Middle frontal gyrus (tissue), 1 donor: Measurements from ENCODE around the gene KRTAP10-6.
"Not testable (repeated sequence)": the region's sequence is repeated elsewhere in the genome, so short reads cannot be mapped to it uniquely, and the experiment has no call there.

Source experiments
- DNase-seq: peaks from one replicate; pipeline ENCODE4 v3.0.0-alpha.2; 2015; ENCODE audit warnings: low spot score; ENCODE audit errors: extremely low spot score

KRTAP10-6 gene

DNA sequence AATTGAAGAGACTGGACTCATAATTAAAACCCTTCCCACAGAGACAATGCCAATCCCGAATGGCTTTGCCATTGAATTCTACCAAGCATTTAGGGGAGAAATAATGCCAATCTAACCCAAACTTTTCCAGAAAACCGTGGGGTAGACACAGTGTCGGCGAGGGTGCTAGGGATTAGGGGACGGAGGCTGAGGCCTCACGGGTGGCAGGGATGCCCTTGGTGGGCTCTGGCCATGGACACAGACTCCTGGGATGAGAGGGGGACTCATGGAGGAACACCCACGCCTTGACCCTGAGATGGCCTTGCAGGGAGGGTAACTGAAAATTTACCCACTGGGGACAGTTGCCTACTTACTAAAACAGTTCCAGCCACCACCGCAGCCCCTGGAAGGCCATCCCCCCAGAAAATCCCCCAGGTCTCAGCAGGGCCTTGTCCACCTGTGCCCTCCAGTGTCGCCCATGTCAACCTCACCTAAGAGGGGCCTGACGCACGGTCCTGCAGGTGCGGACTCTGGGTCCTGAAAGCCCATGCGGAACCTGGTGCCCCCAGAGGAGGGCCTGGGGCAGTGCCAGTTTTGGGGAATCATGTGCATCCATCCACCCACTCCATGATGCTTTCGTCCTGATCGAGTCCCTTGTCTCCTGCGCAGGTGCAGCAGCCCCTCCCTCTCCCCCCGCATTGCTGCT lies 13.8 kb downstream of the KRTAP10-6 start:
- DNase-seq = no peak

DNA sequence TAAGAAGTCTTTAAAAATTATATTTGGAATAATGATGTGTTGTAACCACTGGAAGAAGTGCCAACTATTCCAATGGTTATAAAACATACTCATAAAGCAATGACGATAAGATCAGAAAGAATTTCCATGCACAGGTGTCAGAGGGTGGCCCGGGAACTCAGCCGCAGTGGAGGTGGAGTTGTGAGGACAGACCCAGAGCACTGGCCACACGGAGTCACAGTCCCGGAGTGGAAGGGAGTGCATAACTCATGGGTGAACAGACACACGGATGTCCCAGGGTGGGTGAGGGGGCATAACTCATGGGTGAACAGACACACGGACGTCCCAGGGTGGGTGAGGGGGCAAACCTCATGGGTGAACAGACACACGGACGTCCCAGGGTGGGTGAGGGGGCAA lies 16.3 kb downstream of the KRTAP10-6 start:
- no peak for DNase-seq

DNA sequence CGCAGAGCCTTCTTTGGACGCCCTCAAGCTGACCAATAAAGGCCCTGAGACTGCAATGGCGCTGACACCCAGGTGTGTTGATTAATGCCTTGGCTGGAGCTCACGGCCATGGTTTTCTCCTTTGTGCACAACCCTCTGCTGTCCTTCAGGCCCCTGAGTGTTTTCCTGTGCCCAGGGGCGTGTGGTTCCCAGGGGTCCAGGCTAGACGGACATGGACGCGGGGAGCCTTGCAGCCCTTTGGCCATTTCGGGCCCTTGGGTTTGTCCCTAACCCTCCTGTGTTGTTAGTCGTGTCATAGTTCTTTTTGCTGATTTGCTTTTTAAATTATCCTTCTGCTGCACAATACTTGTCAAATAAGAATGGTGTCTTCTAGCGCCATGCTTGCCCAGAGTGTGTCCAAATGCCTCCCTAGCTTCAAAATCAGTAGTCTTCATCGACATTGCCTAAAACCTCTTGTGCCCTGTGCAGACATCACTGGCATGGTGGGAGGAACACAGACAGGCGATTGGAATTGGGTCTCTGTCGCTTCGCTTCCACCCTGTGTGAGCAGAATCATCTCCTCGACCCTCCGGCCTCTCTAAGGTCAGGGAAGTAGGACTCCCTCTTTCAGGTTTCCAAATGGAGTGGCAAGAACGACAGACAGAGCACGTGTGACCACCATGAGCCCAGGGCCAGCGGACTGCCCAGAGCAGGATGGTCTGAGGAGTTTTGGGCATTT lies 16.8 kb downstream of the KRTAP10-6 start:
- DNase-seq = no peak

DNA sequence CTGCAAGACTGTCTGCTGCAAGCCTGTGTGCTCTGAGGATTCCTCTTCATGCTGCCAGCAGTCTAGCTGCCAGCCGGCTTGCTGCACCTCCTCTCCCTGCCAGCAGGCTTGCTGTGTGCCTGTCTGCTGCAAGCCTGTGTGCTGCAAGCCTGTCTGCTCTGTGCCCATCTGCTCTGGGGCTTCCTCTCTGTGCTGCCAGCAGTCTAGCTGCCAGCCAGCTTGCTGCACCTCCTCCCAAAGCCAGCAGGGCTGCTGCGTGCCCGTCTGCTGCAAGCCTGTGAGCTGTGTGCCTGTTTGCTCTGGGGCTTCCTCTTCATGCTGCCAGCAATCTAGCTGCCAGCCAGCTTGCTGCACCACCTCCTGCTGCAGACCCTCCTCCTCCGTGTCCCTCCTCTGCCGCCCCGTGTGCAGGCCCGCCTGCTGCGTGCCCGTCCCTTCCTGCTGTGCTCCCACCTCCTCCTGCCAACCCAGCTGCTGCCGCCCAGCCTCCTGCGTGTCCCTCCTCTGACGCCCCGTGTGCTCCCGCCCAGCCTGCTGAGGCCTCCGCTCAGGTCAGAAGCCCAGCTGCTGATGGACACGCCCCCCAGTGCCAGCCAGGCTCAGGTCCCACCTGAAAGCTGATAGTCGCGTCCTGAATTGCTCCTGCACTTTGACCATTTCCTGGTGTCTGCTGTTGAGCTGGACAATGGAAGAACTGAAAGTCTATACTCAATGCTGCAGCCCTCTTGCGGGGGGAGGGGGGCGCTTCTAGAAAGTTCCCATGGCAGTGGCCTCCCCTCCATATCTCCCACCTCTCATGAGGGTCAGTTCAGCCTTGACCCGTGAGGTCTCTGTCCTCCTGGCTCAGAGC lies 17.6 kb downstream of the KRTAP10-6 start:
- no peak for DNase-seq

DNA sequence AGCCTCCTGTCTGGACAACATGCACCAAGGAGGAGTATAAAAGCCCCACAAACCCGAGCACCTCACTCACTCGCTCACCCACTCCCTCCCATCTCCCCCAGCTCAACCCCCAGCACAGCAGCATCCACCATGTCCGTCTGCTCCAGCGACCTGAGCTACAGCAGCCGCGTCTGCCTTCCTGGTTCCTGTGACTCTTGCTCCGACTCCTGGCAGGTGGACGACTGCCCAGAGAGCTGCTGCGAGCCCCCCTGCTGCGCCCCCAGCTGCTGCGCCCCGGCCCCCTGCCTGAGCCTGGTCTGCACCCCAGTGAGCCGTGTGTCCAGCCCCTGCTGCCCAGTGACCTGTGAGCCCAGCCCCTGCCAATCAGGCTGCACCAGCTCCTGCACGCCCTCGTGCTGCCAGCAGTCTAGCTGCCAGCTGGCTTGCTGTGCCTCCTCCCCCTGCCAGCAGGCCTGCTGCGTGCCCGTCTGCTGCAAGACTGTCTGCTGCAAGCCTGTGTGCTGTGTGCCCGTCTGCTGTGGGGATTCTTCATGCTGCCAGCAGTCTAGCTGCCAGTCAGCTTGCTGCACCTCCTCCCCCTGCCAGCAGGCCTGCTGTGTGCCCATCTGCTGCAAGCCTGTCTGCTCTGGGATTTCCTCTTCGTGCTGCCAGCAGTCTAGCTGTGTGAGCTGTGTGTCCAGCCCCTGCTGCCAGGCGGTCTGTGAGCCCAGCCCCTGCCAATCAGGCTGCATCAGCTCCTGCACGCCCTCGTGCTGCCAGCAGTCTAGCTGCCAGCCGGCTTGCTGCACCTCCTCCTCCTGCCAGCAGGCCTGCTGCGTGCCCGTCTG lies 18.5 kb downstream of the KRTAP10-6 start, which contains the start of gene KRTAP10-4:
KRTAP10-4 (plus strand) TSS at position 100 of the 827 bp plus-strand sequence; CDS start at position 130, 30 bp downstream.
- not testable (repeated sequence) for DNase-seq

DNA sequence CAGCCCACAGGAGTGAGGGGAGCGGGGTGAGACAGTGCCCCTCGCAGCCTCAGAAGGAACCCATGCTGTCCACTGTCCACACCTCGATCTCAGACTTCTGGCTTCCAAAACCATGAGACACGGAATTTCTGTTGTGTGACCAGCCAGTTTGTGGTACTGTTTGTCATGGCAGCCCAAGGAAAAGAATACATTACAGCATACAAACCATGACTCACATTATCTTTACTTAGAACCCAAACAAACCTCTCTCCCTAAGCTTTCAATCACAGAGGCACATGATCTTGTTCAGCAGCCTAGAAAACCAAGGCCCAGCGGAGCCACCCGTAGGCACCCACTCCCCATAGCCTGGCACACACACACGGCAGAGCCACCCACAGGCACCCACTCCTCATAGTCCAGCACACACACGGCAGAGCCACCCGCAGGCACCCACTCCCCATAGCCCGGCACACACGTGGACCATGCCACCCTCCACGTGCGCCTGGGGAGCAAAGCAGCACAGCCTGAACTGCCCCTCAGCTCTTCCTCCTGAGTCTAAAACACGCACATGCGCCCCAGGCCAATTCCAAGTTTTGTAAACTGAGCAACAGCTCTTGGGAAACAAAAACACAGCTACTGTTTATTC lies 19.2 kb downstream of the KRTAP10-6 start:
- DNase-seq = no peak

DNA sequence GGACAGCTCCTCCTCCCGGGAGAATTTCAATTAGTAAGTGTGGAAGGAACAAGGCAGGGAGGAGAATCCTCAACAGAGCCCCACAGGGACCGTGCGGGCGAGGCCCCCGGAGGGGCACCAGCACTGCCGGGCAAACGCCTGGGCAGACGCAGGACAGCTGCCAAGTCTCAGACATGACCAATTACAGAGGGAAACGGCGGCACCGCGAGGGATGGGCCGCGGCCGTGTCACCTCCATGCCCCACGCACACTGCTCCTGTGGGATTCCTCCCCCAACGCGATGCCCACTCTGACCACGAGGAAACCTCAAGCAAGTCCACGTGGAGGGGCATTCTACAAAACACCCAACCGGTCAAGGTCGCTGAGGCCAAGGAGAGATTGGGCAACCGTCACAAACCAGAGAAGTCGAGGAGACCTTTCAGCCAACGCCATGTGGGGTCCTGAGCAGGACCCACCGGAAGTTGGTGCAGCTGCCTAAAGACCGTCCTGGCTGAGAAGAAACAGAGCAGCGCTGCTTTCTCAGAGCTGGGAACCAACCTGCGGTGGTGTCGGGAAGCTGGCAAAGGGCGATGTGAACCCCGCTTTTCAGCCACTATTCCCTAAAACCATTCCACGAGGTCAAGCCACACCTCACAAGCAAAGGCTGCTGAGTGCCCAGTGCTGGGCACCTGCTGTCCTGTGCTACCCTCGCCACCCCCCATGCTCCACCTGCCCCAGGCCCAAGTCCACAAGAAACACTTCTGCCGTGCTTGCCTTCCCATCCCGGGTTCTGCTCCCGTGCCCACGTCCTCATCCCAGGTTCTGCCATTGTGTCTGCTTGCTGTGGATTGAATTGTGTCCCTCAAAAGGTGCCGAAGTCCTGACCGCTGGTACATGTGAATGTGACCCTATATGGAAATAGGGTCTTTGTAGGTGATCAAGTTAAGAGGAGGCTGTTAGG lies 20.2 kb downstream of the KRTAP10-6 start:
- DNase-seq = no peak

DNA sequence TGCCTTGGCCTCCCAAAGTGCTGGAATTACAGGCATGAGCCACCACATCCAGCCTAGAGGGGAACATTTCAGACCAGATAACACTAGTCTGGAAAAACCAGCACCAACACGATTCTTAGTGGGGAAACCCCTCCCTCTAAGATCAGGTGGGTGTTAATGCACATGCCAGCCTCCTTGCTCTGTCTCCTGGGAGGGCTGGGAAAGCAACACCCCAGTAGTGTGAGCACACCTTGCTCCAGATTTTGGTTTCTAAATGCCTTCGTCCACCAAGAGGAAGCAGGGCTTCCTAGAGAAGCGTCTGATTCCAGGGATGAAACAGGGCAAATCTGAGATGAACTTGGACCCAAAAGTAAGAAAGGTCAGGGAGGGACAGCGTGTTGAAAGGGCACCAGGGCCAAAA lies 21.0 kb downstream of the KRTAP10-6 start:
- DNase-seq = no peak

DNA sequence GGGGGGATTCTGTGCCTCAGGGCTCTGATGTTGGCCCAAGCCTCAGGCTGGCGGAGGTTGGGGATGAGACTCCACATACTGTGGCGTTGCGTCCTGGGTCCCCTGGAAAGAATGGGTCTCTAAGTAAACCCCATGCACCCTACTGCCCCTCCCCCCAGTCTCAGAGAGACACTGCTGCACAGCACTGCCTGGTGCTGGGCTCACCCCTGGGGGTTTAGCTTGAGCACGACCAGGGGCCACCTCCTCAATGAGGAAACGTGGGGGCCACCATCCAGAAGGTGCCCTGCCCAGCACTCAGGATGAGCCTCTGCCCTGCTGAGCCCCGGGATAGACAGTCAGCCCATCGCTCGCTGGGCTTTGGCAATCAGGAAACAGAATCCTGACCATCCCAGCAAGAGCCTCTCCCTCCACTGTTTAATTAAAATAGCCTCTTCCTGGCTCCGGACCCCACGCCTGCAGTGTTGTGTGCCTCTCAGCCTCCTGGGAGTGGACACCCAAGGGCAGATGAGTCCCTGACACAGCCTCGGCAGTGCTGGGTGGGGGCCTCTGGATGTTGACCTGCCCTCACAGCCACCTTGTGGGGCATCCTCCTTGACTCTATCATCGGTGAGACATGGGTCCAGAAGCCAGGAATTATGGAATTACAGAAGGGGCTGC lies 22.3 kb downstream of the KRTAP10-6 start:
- no peak for DNase-seq

DNA sequence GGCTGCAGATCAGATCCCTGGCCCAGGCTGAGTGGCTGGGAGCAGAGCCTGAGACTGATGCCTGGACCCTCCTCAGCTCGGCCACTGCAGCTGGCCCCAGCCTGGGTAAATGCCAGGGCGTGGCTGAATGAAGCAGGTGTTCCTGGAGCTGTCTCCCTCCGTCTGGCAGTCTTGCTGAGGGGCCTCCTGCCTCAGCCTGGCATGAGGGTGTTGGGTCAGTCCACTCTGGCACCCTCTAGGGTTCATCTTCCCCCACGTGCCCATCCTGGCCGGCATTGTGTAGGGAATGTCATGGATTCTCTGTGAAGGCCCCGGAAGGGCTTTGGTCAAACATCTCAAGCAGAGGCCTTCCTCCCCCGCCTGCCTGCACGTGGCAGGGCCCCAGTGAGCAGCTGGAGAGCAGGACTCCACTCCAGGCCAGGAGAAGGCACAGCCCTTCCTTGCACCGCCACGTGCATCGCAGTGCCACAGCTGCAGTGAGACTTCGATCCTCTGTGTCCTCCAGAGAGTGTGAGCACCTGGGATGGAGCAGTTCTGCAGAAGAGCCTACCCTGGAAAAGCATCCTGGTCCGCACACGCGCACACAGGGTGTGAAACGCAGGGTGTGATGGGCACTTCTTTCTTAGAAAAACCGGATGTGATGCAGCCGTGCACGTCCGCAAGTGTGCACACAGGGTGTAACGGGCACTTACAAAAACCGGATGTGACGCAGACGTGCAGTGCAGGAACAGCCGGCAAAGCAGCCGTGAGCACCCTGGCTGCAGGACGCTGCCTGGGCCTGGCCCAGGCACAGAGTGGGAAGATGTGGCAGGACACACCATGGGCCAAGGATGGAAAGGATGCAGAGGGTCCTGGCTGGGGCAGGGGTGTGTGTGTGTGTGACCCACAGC lies 23.4 kb downstream of the KRTAP10-6 start:
- no peak for DNase-seq

DNA sequence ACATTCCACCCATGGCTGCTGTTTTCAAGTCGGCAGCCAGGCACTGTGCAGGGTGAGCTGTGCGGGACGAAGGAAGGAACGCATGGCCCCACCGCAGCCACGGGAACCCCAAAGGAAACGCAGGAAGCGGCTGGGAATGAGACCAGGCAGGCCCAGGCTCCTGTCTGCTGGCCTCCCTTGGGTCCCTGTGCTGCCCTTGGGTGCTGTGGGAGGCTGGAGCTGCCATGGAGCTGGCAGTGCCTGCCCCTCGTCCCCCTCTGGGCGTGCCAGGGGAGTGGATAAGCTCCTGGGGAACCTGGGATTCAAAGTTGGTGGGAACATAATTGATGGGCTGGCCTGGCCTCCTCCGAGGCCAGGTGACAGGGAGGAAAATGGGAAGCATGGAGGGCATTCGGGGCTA lies 24.0 kb downstream of the KRTAP10-6 start:
- no peak for DNase-seq

DNA sequence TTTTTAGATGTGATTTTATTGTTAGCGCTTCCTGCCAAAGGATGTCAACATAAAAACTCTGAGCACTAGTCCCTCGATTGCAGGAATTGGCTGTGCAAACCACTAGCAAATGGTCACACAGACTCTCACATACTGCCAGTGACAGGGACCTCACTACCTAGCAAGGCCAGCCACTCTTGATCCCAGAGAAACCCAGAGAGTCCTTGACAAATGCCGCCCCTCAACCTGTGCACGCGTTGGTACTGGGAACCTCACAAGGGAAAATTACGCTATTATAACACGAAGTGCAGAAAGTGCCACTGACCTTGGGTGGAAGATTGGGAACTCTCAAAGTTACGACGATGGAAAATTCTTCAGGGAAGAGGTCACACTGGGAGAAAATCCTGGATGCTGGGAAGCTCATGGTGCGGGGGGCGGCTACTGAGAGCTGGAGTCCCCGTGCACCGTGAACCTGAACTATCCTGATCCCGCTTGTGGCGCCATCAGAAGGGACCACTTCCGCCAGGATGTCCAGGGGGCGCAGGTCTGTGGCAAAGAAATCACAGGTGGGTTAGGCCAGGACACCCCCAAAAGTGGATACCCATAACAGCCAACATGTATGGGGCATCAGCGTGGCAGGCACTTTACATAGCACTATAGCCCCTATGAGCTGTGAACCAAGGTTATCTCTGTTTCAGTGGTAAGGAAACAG lies 24.7 kb downstream of the KRTAP10-6 start:
- no peak for DNase-seq

DNA sequence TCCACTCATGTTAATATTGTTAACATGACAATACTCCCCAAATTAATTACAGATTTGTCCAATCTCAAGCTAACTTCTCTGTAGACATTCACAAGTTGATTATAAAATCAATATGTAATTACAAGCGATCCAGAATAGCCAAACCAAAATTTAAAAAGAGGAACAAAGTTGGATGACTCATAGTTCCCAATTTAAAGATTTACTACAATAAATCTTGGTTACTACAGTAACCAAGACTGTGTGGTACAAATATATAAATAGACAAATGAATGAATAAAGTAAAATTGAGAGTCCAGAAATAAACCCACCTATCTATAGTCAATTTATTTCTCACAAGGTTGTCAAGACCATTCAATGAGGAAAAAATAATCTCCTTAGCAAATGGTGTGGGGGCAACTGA lies 25.9 kb downstream of the KRTAP10-6 start:
- no peak for DNase-seq

DNA sequence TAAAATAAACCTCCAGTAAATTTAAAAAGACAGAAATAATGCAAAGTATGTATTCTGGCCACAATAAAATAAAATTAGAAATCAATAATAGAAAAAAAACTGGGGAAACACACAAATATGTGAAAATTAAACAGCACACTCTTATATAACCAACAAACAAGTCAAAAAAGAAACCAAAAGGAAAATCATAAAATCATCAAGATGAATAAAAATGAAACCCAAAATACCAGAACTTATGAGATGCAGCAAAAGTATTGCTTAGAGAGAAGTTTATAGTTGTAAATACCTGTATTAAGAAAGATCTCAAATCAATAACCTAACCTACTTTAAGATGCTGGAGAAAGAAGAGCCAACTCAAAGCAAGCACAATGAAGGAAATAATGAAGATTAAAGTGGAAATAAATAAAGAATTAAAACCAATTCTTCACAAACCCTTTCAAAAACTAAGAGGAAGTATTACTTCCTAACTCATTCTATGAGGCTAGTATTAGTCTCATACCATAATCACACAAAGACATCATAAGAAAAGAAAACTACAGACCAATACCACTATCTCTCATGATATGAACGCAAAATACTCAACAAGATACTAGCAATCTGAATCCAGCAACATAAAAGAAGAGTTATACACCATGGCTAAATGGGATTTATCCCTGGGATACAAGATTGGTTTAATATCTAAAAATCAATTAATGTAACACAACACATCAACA lies 27.3 kb downstream of the KRTAP10-6 start:
- no peak for DNase-seq

DNA sequence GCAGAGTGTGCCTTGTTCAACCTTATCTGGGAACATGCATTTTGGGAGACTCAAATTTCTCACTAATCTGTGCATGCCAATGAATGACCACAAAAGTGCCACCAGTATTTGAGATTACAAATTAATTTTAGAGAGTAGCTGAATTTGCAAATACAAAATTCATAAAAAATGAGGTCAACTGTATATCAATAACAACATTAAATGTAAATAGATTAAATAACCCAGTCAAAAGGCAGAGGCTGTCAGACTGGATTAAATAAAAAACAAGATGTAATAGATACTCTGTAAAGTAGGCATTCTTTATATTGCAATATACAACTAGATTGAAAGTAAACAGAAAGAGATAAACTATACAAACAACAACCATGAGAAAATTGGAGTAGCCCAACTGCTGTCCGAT lies 28.2 kb downstream of the KRTAP10-6 start:
- DNase-seq = no peak

DNA sequence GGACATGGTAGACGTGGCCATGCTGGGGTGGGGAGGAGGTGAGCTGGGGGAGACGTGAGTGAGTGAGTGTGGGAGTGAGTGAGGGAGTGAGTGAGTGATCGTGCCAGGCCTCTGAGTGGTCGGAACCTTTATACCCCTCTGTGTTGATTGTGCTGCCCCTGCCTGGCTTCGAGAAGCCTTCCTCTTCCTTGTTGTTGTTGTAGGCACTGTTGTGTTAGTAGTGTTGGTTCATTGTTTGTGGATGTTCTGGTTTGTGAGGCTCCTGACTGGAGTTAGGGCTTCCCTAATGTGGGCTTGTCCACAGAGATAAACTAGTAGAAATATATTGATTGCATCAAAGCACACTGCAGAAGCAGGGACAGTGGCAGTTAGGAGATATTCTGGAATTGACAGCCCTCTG lies 33.6 kb downstream of the KRTAP10-6 start, which contains the start of gene KRTAP10-3:
KRTAP10-3 (minus strand) TSS at position 101 of the 400 bp plus-strand sequence; CDS start at position 21, 80 bp downstream.
- no peak for DNase-seq

DNA sequence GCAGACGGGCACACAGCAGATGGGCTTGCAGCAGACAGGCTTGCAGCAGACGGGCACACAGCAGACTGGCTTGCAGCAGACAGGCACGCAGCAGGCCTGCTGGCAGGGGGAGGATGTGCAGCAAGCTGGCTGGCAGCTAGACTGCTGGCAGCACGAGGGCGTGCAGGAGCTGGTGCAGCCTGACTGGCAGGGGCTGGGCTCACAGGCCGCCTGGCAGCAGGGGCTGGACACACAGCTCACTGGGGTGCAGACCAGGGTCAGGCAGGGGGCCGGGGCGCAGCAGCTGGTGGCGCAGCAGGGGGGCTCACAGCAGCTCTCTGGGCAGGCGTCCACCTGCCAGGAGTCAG lies 34.0 kb downstream of the KRTAP10-6 start:
- not testable (repeated sequence) for DNase-seq
